ENCODE results near the gene SP7.
"Not testable (repeated sequence)": the region's sequence is repeated elsewhere in the genome, so short reads cannot be mapped to it uniquely, and the experiment has no call there.

SP7 gene

GRCh38 chr12:53379389-53380103 is 43.4 kb upstream of the SP7 start:
- DNase-seq (ENCODE audit: low spot score): peak; percentile 98
- ChIA-PET POLR2A (ENCODE audit: low non-redundant PET) (interaction anchor here (0.5 to 1.0 kb wide), 7 partner anchors 11 to 62 kb away, joined by 3 to 6 read pairs (median 4); partner anchors contain the start of gene PRR13), CTCF (interaction anchor here (0.9 kb wide), 1 partner anchor 28 kb away, joined by 4 read pairs; no protein-coding TSS in a partner anchor)
- peak overlapping the region; percentile 97 for H3K27ac ChIP-seq
- TF ChIP-seq, protein P1, sequence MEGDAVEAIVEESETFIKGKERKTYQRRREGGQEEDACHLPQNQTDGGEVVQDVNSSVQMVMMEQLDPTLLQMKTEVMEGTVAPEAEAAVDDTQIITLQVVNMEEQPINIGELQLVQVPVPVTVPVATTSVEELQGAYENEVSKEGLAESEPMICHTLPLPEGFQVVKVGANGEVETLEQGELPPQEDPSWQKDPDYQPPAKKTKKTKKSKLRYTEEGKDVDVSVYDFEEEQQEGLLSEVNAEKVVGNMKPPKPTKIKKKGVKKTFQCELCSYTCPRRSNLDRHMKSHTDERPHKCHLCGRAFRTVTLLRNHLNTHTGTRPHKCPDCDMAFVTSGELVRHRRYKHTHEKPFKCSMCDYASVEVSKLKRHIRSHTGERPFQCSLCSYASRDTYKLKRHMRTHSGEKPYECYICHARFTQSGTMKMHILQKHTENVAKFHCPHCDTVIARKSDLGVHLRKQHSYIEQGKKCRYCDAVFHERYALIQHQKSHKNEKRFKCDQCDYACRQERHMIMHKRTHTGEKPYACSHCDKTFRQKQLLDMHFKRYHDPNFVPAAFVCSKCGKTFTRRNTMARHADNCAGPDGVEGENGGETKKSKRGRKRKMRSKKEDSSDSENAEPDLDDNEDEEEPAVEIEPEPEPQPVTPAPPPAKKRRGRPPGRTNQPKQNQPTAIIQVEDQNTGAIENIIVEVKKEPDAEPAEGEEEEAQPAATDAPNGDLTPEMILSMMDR (conservative IDR thresholded peaks at IDR 0.05; ENCODE audit: low read depth): no peak

GRCh38 chr12:53378724-53379388 is 42.7 kb upstream of the SP7 start:
- CTCF ChIA-PET: interaction anchor here (0.9 kb wide), 1 partner anchor 27 kb away, joined by 4 read pairs; no protein-coding TSS in a partner anchor
- peak overlapping the region; percentile 97 for H3K27ac ChIP-seq
- TF ChIP-seq, protein P1 (conservative IDR thresholded peaks at IDR 0.05; ENCODE audit: low read depth): no peak
- no peak for DNase-seq (ENCODE audit: low spot score)
- POLR2A ChIA-PET (ENCODE audit: low non-redundant PET): interaction anchor here (0.9 to 1.0 kb wide), 4 partner anchors 10 to 62 kb away, joined by 3 to 6 read pairs (median 4); partner anchors contain the start of gene PRR13

DNA sequence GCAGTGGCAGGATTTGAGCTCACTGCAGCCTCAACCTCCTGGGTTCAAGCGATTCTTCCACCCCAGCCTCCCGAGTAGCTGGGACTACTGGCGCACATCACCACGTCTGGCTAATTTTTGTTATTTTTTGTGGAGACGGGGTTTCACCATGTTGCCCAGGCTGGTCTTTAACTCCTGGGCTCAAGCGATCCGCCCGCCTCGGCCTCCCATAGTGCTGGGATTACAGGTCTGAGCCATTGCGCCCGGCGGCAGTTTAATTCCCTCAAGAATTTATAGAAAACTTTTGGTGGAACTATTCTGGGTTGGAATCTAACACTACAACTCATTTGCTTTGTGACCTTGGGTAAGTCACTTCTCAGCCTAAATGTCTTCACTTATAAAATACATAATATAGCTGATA is 42.1 kb upstream of the SP7 start:
- POLR2A ChIA-PET (ENCODE audit: low non-redundant PET): interaction anchor here (1.0 kb wide), 1 partner anchor 20 kb away, joined by 6 read pairs; no protein-coding TSS in a partner anchor
- DNase-seq (ENCODE audit: low spot score): no peak

GRCh38 chr12:53376747-53377146 is 40.6 kb upstream of the SP7 start:
- ChIA-PET CTCF (no interaction called here), POLR2A (ENCODE audit: low non-redundant PET) (no interaction called here)
- H3K27ac ChIP-seq: no peak overlapping the region
- TF ChIP-seq, protein P1 (conservative IDR thresholded peaks at IDR 0.05; ENCODE audit: low read depth): no peak
- DNase-seq (ENCODE audit: low spot score): no peak

More for the DNA sequence above, 42.1 kb upstream of the SP7 start:
- H3K27ac ChIP-seq: peak overlapping the region; percentile 68
- TF ChIP-seq, protein P1 (conservative IDR thresholded peaks at IDR 0.05; ENCODE audit: low read depth): no peak
- CTCF ChIA-PET: no interaction called here

DNA sequence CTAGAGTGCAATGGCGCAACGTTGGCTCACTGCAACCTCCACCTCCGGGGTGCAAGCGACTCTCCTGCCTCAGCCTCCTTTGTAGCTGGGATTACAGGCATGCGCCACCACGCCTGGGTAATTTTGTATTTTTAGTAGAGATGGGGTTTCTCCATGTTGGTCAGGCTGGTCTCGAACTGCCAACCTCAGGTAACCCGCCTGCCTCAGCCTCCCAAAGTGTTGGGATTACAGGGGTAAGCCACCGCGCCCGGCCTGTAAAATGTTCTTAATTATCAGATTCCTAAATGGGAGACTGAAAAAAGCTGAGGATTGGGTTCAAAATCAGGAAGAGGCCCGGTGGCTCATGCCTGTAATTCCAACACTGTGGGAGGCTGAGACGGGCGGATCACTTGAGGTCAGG is 38.1 kb upstream of the SP7 start:
- DNase-seq (ENCODE audit: low spot score); POLR2A ChIA-PET (ENCODE audit: low non-redundant PET): not testable (repeated sequence)
- H3K27ac ChIP-seq: peak overlapping the region; percentile 99
- CTCF ChIA-PET: interaction anchor here (1.1 to 1.2 kb wide), 2 partner anchors 22 to 53 kb away, joined by 4 to 8 read pairs; partner anchors contain the start of gene AAAS

- CTCF ChIA-PET: interaction anchor here (1.1 to 1.2 kb wide), 2 partner anchors 21 to 52 kb away, joined by 4 to 8 read pairs; partner anchors contain the start of gene AAAS
- H3K27ac ChIP-seq: peak overlapping the region; percentile 99
- POLR2A ChIA-PET (ENCODE audit: low non-redundant PET); DNase-seq (ENCODE audit: low spot score): not testable (repeated sequence)
These were observed 37.5 kb upstream of the SP7 start for GRCh38 chr12:53373554-53374133.

DNA sequence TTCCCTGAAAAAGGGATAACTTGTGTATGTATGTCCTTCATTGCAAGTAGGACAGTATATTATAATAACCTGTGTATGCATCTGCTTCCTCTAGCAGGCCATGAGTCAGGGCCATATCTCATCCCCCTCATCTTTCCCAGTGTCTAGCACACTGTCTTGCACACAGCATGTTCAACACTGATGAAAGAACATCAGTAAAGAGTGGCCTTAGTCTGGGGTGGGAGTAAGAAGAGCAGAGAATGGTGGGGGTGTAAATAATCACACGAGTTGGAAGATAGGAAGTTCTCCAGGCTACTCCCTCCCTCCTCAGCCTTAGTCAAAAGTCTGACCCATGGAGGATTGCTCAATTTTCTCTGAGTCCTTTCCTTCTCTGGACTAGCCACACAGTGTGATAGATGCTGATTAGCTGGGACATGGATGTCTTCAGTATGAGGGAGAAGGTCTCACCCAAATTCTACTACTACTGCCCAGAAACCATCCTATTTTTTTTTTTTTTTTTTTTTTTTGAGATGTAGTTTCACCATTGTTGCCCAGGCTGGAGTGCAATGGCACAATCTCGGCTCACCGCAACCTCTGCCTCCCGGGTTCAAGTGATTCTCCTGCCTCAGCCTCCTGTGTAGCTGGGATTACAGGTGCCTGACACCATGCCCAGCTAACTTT is 29.2 kb upstream of the SP7 start:
- CTCF ChIA-PET: interaction anchor here (1.9 kb wide), 1 partner anchor 13 kb away, joined by 7 read pairs; no protein-coding TSS in a partner anchor
- DNase-seq (ENCODE audit: low spot score): no peak
- H3K27ac ChIP-seq: peak overlapping the region; percentile 78
- TF ChIP-seq, protein P1 (conservative IDR thresholded peaks at IDR 0.05; ENCODE audit: low read depth): no peak
- POLR2A ChIA-PET (ENCODE audit: low non-redundant PET): interaction anchor here (0.6 kb wide), 1 partner anchor 8 kb away, joined by 6 read pairs; no protein-coding TSS in a partner anchor

- H3K27ac ChIP-seq; DNase-seq (ENCODE audit: low spot score); POLR2A ChIA-PET (ENCODE audit: low non-redundant PET): not testable (repeated sequence)
- CTCF ChIA-PET: interaction anchor here (0.6 to 1.6 kb wide), 2 partner anchors 10 to 41 kb away, joined by 5 to 7 read pairs; no protein-coding TSS in a partner anchor
These were observed 25.5 kb upstream of the SP7 start for GRCh38 chr12:53361638-53362037.

All from RWPE1 (cell line).